ENCODE results near the gene HBD. TPM values are rescaled to one million over a fixed set of nuclear protein-coding genes. Genes with fewer than 3 reads are reported as not detected.

HBD gene
- polyA plus RNA-seq, 1 of the 3 experiments (the other 2 are of a cell fraction), result not detected

- H3K27ac ChIP-seq (ENCODE audit: low read depth in 2 of 2, low read length in 1 of 2), result no peak overlapping the region
- no peaks in the 10 kb centered on the region for H3K9me2 ChIP-seq
- POLR2A ChIA-PET, result no interaction called here
- no peaks in the 10 kb centered on the region for H3K9me3 ChIP-seq
- H3K4me3 ChIP-seq (ENCODE audit: low read depth in 2 of 2, low read length in 1 of 2), result no peak overlapping the region
- CTCF ChIA-PET, result interaction anchor here (0.9 kb wide), 1 partner anchor 43 kb away, joined by 4 read pairs; no protein-coding TSS in a partner anchor
- no peaks in the 10 kb centered on the region for H3K4me1 ChIP-seq (ENCODE audit: control insufficient read depth in 1 of 2, insufficient read depth in 2 of 2, low read depth in 1 of 2, low read length in 1 of 2)
- TF ChIP-seq REST (IDR thresholded peaks at IDR 0.05; ENCODE audit: low read depth, low read length), result no peak
- TF ChIP-seq RCOR1 (IDR thresholded peaks at IDR 0.05; ENCODE audit: low read length), result no peak
- TF ChIP-seq USF2 (IDR thresholded peaks at IDR 0.05; ENCODE audit: borderline replicate concordance, low read depth, low read length), result no peak
- no peak for TF ChIP-seq YY1 (IDR thresholded peaks at IDR 0.05; ENCODE audit: low read depth)
- no peak for TF ChIP-seq POLR2AphosphoS5 (IDR thresholded peaks at IDR 0.05; ENCODE audit: low read depth, low read length)
- no peak overlapping the region for H3K4me2 ChIP-seq
- no peaks in the 10 kb centered on the region for H3F3A ChIP-seq (replicated peaks; ENCODE audit: insufficient read depth)
- WGBS (ENCODE audit: low lambda C conversion rate), result 3% methylated on average over 3 of the region's 3 CpGs
- H3K9ac ChIP-seq, result no peak overlapping the region
- no peak for DNase-seq
- H3K79me2 ChIP-seq (ENCODE audit: insufficient read depth), result no peaks in the 10 kb centered on the region
- no peaks in the 10 kb centered on the region for H4K20me1 ChIP-seq (ENCODE audit: insufficient read depth)
- H3K27me3 ChIP-seq (ENCODE audit: insufficient read depth), result no peaks in the 10 kb centered on the region; the same call in 1 of the 2 replicates
- no peaks in the 10 kb centered on the region for H3K36me3 ChIP-seq (replicated peaks in 1 of 2; ENCODE audit: control insufficient read depth in 1 of 2, insufficient read depth in 2 of 2, low read length in 1 of 2)
- H2AFZ ChIP-seq (ENCODE audit: low read depth), result no peak overlapping the region
Observed at GRCh38 chr11:5241458-5241857, 7.2 kb upstream of the HBD start.

GRCh38 chr11:5240458-5240857, 6.2 kb upstream of the HBD start:
- Histone ChIP-seq H3K9ac (no peak overlapping the region), H3K9me3 (no peaks in the 10 kb centered on the region), H3K4me2 (no peak overlapping the region), H3K27ac (ENCODE audit: low read depth in 2 of 2, low read length in 1 of 2) (no peak overlapping the region), H3K36me3 (replicated peaks in 1 of 2; ENCODE audit: control insufficient read depth in 1 of 2, insufficient read depth in 2 of 2, low read length in 1 of 2) (no peaks in the 10 kb centered on the region), H4K20me1 (ENCODE audit: insufficient read depth) (no peaks in the 10 kb centered on the region), H2AFZ (ENCODE audit: low read depth) (no peak overlapping the region), H3K4me3 (ENCODE audit: low read depth in 2 of 2, low read length in 1 of 2) (no peak overlapping the region), H3K9me2 (no peaks in the 10 kb centered on the region), H3K27me3 (ENCODE audit: insufficient read depth) (no peaks in the 10 kb centered on the region; the same call in 1 of the 2 replicates), H3F3A (replicated peaks; ENCODE audit: insufficient read depth) (no peaks in the 10 kb centered on the region), H3K4me1 (ENCODE audit: control insufficient read depth in 1 of 2, insufficient read depth in 2 of 2, low read depth in 1 of 2, low read length in 1 of 2) (no peaks in the 10 kb centered on the region), H3K79me2 (ENCODE audit: insufficient read depth) (no peaks in the 10 kb centered on the region)
- DNase-seq, result no peak
- ChIA-PET POLR2A (no interaction called here), CTCF (interaction anchor here (0.9 kb wide), 1 partner anchor 42 kb away, joined by 4 read pairs; no protein-coding TSS in a partner anchor)
- 0% methylated on average over 2 of the region's 2 CpGs for WGBS (ENCODE audit: low lambda C conversion rate)
- TF ChIP-seq EP300 (IDR thresholded peaks at IDR 0.05; ENCODE audit: borderline replicate concordance in 1 of 2, low read depth in 1 of 2, low read length in 1 of 2) (no peak), GATA2 (CRISPR knock-in tag; IDR thresholded peaks at IDR 0.05) (no peak), USF2 (IDR thresholded peaks at IDR 0.05; ENCODE audit: borderline replicate concordance, low read depth, low read length) (no peak), TEAD4 (IDR thresholded peaks at IDR 0.05; ENCODE audit: borderline replicate concordance, insufficient read depth) (no peak), CHD2 (IDR thresholded peaks at IDR 0.05; ENCODE audit: low read length, partially characterized antibody) (no peak), FOXJ3 (CRISPR knock-in tag; IDR thresholded peaks at IDR 0.05) (no peak), MXI1 (IDR thresholded peaks at IDR 0.05; ENCODE audit: low read depth, low read length) (no peak), ZBTB33 (IDR thresholded peaks at IDR 0.05; ENCODE audit: borderline replicate concordance, low read depth) (no peak), POLR2AphosphoS5 (IDR thresholded peaks at IDR 0.05; ENCODE audit: low read depth, low read length) (no peak), EZH2phosphoT487 (IDR thresholded peaks at IDR 0.05; ENCODE audit: borderline replicate concordance, low read depth) (no peak), NFIC (IDR thresholded peaks at IDR 0.05; ENCODE audit: borderline replicate concordance) (no peak), REST (IDR thresholded peaks at IDR 0.05; ENCODE audit: low read depth, low read length) (no peak)

Data from SK-N-SH (cell line).